Gastrocnemius medialis (tissue), 4 donors: ENCODE data around the gene SNX30. TPM values are rescaled to one million over a fixed set of nuclear protein-coding genes. Genes with fewer than 3 reads are reported as not detected.

ENCODE experiments used
- ATAC-seq, 2 donors: fragments of 150-250 bp; one replicate each; pipeline ENCODE4 v1.9.1; 2016
- DNase-seq, 2 donors: peaks; one replicate each; pipeline ENCODE4 v3.0.0-alpha.2; 2019
- H3K27ac ChIP-seq, 4 donors: fragments of 200-600 bp; sonication (generic); 1 replicate in 1 of 4; 2 replicates in 3 of 4; pipeline ENCODE4 v1.5.1; 2016 to 2018; ENCODE audit warnings: mild to moderate bottlenecking in 2 of 4, moderate library complexity in 1 of 4
- H3K27me3 ChIP-seq, 3 donors: fragments of 200-600 bp; sonication (generic) in 2 of 3; 1 replicate in 1 of 3; 2 replicates in 2 of 3; pipeline versions ENCODE4 v1.5.1 to v1.6.0; 2016 to 2019; ENCODE audit warnings: mild to moderate bottlenecking in 1 of 3, moderate library complexity in 1 of 3
- H3K36me3 ChIP-seq, 2 donors: fragments of 200-600 bp; sonication (generic) in 1 of 2; one replicate each; pipeline ENCODE4 v1.5.1; 2017 to 2018
- H3K4me1 ChIP-seq, 2 donors: fragments of 200-600 bp; sonication (generic) in 1 of 2; one replicate each; pipeline ENCODE4 v1.5.1; 2016 to 2017; ENCODE audit warnings: mild to moderate bottlenecking in 2 of 2
- H3K4me3 ChIP-seq, 4 donors: fragments of 200-600 bp; sonication (generic) in 3 of 4; 1 replicate in 1 of 4; 2 replicates in 3 of 4; pipeline ENCODE4 v1.5.1; 2016 to 2019; ENCODE audit warnings: mild to moderate bottlenecking in 2 of 4
- H3K9me3 ChIP-seq, 3 donors: fragments of 200-600 bp; sonication (generic) in 2 of 3; 1 replicate in 1 of 3; 2 replicates in 2 of 3; pipeline ENCODE4 v1.5.1; 2016 to 2019
- POLR2A ChIP-seq, 2 donors: fragments of 450-650 bp; IDR thresholded peaks; one replicate each; pipeline ENCODE4 v1.6.1; 2017; ENCODE audit warnings: antibody characterized with exemption in 2 of 2, mild to moderate bottlenecking in 2 of 2, moderate library complexity in 2 of 2
- in situ Hi-C, 4 donors: fragments of 200-750 bp; cut with MboI; loops; one replicate each; pipeline versions ENCODE4 v1.15.0 to v1.8.0; 2017; ENCODE audit warnings: low sequenced_read_pairs in 4 of 4
- intact Hi-C: fragments of 100-400 bp; cut with DNase I; formaldehyde crosslinking; loops from one replicate; pipeline ENCODE4 v1.15.1; 2023; ENCODE audit warnings: low total_unique reads
- total RNA-seq, 4 donors: library from RNA; depleted of rRNA; stranded (reverse); fragments of >200 nt; gene quantifications; one replicate each; pipeline versions ENCODE4 v1.1.0 to v1.2.3, GENCODE V29; 2016
- TF ChIP-seq, protein P1 (sequence below), 5 experiments: fragments of 450-650 bp in 3 of 5; fragments of 200-600 bp in 2 of 5; sonication (generic) in 2 of 5; IDR thresholded peaks in 4 of 5; conservative IDR thresholded peaks in 1 of 5; 1 replicate in 4 of 5; 2 replicates in 1 of 5; pipeline ENCODE4 v1.5.1; 2016 to 2019; ENCODE audit warnings: antibody characterized with exemption in 5 of 5, mild to moderate bottlenecking in 3 of 5, moderate library complexity in 3 of 5

The SNX30 gene
- total RNA-seq, 4 donors from 2014 or later, result 2.3 to 6.1 (median 3.9) TPM

DNA sequence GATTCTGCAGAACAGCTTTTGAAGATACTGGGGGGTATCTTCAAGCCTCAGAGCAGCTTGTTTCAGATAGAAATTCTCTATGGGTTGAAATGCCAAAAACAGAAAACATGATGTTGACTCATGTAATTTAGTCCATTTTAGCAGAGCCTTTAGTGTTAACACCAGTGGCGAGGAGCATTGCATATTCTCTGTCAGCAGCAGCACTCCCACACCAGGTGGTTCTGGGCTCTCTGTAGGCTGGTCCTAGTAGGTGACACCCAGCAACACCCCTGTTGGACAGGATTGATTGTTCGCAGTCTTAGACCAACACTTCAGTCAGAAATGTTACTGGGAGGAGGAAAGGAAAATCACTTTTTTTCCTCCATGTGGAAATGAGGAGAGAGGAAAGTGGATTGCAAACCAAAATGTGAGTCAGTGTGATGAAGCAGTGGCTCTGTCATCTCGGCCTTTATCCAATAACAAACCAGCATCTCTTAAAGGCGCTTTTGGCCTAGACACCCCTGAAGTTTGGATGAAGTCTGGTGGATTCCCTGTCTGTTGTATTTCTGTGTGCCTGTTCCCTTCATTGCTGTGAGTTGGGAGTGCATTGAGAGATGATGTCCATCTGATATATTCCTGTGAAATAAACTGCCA is 123.3 kb downstream of the SNX30 start:
- intact Hi-C loops (no loop called here), in situ Hi-C loops (no loop called here)
- DNase-seq, result no peak
- H3K36me3 ChIP-seq, result no peaks in the 10 kb centered on the region
- H3K4me1 ChIP-seq, result no peaks in the 10 kb centered on the region
- no peak overlapping the region for H3K4me3 ChIP-seq
- no peaks in the 10 kb centered on the region for H3K9me3 ChIP-seq
- H3K27ac ChIP-seq, result no peak overlapping the region
- no peak for ATAC-seq
- no peaks in the 10 kb centered on the region for H3K27me3 ChIP-seq
- TF ChIP-seq POLR2A (IDR thresholded peaks at IDR 0.05), result no peak
- TF ChIP-seq, protein P1, sequence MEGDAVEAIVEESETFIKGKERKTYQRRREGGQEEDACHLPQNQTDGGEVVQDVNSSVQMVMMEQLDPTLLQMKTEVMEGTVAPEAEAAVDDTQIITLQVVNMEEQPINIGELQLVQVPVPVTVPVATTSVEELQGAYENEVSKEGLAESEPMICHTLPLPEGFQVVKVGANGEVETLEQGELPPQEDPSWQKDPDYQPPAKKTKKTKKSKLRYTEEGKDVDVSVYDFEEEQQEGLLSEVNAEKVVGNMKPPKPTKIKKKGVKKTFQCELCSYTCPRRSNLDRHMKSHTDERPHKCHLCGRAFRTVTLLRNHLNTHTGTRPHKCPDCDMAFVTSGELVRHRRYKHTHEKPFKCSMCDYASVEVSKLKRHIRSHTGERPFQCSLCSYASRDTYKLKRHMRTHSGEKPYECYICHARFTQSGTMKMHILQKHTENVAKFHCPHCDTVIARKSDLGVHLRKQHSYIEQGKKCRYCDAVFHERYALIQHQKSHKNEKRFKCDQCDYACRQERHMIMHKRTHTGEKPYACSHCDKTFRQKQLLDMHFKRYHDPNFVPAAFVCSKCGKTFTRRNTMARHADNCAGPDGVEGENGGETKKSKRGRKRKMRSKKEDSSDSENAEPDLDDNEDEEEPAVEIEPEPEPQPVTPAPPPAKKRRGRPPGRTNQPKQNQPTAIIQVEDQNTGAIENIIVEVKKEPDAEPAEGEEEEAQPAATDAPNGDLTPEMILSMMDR (IDR thresholded peaks at IDR 0.05 in 4 of 5, conservative IDR thresholded peaks at IDR 0.05 in 1 of 5), result no peak

DNA sequence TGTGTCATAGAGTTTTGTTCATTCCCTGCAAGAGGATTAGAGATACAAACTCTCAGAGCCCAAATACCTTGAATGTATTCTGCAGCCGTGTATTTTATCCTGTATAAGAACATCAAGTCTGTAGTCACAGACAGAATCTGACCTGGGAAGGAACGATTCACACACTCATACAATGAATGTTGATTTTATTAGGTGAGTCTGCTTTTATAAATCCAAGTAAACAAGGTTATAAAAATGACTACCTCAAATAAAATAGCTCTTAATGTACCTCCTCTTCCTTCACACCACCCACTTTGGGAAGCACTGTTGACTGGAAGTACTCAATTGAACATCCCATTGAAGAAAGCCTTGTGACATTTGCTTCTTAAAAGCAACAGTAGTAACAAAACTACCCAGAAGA is 128.2 kb downstream of the SNX30 start:
- ATAC-seq (no peak), DNase-seq (no peak)
- in situ Hi-C loops, result no loop called here
- Histone ChIP-seq H3K9me3 (no peaks in the 10 kb centered on the region), H3K4me1 (no peaks in the 10 kb centered on the region), H3K27me3 (no peaks in the 10 kb centered on the region), H3K4me3 (no peak overlapping the region), H3K27ac (no peak overlapping the region), H3K36me3 (peaks cover 0 to 4% of the 10 kb centered on the region in 2 donors)
- intact Hi-C loops, result no loop called here
- TF ChIP-seq, protein P1 (IDR thresholded peaks at IDR 0.05 in 4 of 5, conservative IDR thresholded peaks at IDR 0.05 in 1 of 5), result no peak
- no peak for TF ChIP-seq POLR2A (IDR thresholded peaks at IDR 0.05)

DNA sequence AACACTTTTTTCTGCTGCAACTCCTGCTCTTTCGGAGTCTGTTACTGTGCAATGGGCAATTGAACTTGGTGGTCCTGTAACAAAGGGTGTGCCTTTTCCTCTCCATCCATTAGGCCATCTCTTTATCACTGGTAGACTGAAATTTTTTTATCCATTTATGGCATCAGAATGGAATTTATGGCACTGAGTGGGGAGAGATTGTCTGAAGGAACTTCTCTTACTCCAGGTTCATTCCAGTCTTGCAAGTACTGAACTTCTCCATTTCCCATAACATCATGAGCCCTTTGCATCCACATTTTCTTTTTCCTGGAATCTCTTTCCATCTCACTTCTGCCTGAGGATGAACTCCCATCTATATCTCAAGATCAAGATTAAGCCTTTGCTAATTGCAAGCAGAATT is 130.1 kb downstream of the SNX30 start:
- DNase-seq (no peak), ATAC-seq (no peak)
- intact Hi-C loops (no loop called here), in situ Hi-C loops (no loop called here)
- Histone ChIP-seq H3K27ac (no peak overlapping the region), H3K36me3 (peaks cover 0 to 4% of the 10 kb centered on the region in 2 donors), H3K9me3 (no peaks in the 10 kb centered on the region), H3K27me3 (no peaks in the 10 kb centered on the region), H3K4me3 (no peak overlapping the region), H3K4me1 (no peaks in the 10 kb centered on the region)
- TF ChIP-seq POLR2A (IDR thresholded peaks at IDR 0.05), result no peak

DNA sequence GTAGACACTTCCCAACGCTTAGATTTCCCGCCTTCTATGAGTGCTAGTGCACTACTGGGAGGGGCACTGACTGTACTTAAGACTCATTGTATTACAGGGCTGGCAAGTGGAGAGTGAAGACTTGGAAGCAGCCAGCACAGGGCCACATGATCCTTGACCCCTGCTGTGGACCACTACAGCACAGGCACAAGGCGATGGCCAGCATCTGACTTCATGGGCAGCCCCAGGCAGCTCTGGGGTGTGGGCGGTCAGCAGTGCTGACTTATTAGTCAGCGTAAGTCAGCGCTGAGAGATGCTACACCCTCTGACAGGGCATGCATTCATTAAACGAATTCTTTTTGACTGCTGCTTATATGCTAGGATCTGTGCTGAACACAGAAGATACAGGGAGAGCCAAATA is 130.8 kb downstream of the SNX30 start:
- Histone ChIP-seq H3K4me1 (no peaks in the 10 kb centered on the region), H3K36me3 (peaks cover 0 to 4% of the 10 kb centered on the region in 2 donors), H3K27ac (no peak overlapping the region), H3K27me3 (no peaks in the 10 kb centered on the region), H3K9me3 (no peaks in the 10 kb centered on the region), H3K4me3 (no peak overlapping the region)
- DNase-seq (no peak), ATAC-seq (no peak)
- intact Hi-C loops, result no loop called here
- in situ Hi-C loops, result no loop called here
- TF ChIP-seq, protein P1 (IDR thresholded peaks at IDR 0.05 in 4 of 5, conservative IDR thresholded peaks at IDR 0.05 in 1 of 5), result no peak
- no peak for TF ChIP-seq POLR2A (IDR thresholded peaks at IDR 0.05)

DNA sequence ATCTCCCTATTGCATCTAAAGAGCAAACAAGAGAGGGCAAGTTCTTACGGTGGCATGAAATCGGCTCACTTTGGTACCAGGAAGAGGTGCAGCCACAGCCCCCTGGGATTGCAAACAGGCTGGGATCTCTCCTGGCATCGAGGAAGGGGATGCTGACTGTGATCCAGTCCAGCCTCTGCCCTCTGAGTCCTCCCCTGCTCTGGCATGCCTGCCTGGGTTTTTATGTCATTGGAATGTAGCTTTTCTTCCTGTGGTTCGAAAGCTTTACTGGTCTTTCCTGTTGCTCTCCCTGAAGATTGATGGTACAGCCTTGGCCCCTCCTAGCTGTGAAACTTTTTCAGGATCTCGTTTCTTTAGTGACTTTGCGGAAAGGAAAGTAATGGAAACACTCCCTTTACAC is 133.5 kb downstream of the SNX30 start:
- ATAC-seq, result no peak
- intact Hi-C loops, result no loop called here

More for the DNA sequence above, 133.5 kb downstream of the SNX30 start:
- Histone ChIP-seq H3K27ac (no peak overlapping the region), H3K9me3 (no peaks in the 10 kb centered on the region), H3K4me3 (no peak overlapping the region), H3K4me1 (no peaks in the 10 kb centered on the region), H3K36me3 (peaks cover 0 to 4% of the 10 kb centered on the region in 2 donors), H3K27me3 (no peaks in the 10 kb centered on the region)
- no peak for DNase-seq
- TF ChIP-seq, protein P1 (IDR thresholded peaks at IDR 0.05 in 4 of 5, conservative IDR thresholded peaks at IDR 0.05 in 1 of 5), result no peak
- TF ChIP-seq POLR2A (IDR thresholded peaks at IDR 0.05), result no peak
- in situ Hi-C loops, result no loop called here
